H1 (cell line): ENCODE data around the gene EVC2. TPM values are rescaled to one million over a fixed set of nuclear protein-coding genes. Genes with fewer than 3 reads are reported as not detected.

Experiments
- CTCF ChIA-PET: fragments of 300-600 bp; sonication (Branson Sonifier 250); formaldehyde crosslinking; loops from one replicate; lab custom pipeline; 2021; ENCODE audit not compliant: partially characterized antibody; lab: Charles Lee
- POLR2A ChIA-PET: fragments of 300-600 bp; sonication (Branson Sonifier 250); formaldehyde crosslinking; loops from one replicate; lab custom pipeline; 2021; ENCODE audit warnings: inconsistent platforms; ENCODE audit not compliant: partially characterized antibody; lab: Charles Lee
- DNase-seq, 2 experiments: peaks; one replicate each; pipeline versions ENCODE4 v3.0.0 to v3.0.0-alpha.2; 2010 to 2022; ENCODE audit warnings: low spot score in 2 of 2, low read depth in 1 of 2, mixed read lengths in 1 of 2
- FAIRE-seq: peaks from 2 replicates; lab custom pipeline; 2011; peaks lifted over from hg19 to GRCh38; lab: Jason Lieb, UNC
- H2AFZ ChIP-seq: 2 replicates; pipeline ENCODE4 v1.8.1; 2012; ENCODE audit warnings: low read length, inconsistent platforms
- H2AK5ac ChIP-seq: 2 replicates; pipeline ENCODE4 v1.6.1; 2013; ENCODE audit warnings: low read depth, low read length
- H2BK120ac ChIP-seq: replicated peaks from 2 replicates; pipeline ENCODE3; 2013; ENCODE audit warnings: low read depth, low read length, inconsistent platforms
- H2BK12ac ChIP-seq: 2 replicates; pipeline ENCODE4 v1.6.1; 2013; ENCODE audit warnings: low read depth, low read length
- H2BK15ac ChIP-seq: 2 replicates; pipeline ENCODE4 v1.6.1; 2013; ENCODE audit warnings: low read length
- H2BK20ac ChIP-seq: 2 replicates; pipeline ENCODE4 v1.6.1; 2013; ENCODE audit warnings: low read length
- H2BK5ac ChIP-seq: 2 replicates; pipeline ENCODE4 v1.6.1; 2013; ENCODE audit warnings: low read depth, low read length
- H3K14ac ChIP-seq: 2 replicates; pipeline ENCODE4 v1.6.1; 2013; ENCODE audit warnings: inconsistent platforms; ENCODE audit not compliant: insufficient read length
- H3K18ac ChIP-seq: 2 replicates; pipeline ENCODE4 v1.6.1; 2013; ENCODE audit warnings: low read length; ENCODE audit errors: extremely low read depth
- H3K23ac ChIP-seq: 2 replicates; pipeline ENCODE4 v1.6.1; 2013; ENCODE audit warnings: inconsistent platforms; ENCODE audit not compliant: insufficient read length
- H3K23me2 ChIP-seq: 2 replicates; pipeline ENCODE4 v1.6.1; 2013; ENCODE audit warnings: low read depth, low read length
- H3K27ac ChIP-seq: 2 replicates; pipeline ENCODE4 v1.6.1; 2011; ENCODE audit warnings: low read depth, low read length, inconsistent platforms
- H3K27me3 ChIP-seq, 4 experiments: replicated peaks in 1 of 4; 1 replicate in 1 of 4; 2 replicates in 3 of 4; pipeline versions ENCODE4 v1.6.1 to v1.8.1; 2011 to 2013; ENCODE audit warnings: low read length in 3 of 4, mild to moderate bottlenecking in 3 of 4, inconsistent platforms in 2 of 4, mixed read lengths in 2 of 4, moderate library complexity in 1 of 4; ENCODE audit not compliant: control insufficient read depth in 3 of 4, insufficient read depth in 3 of 4; ENCODE audit errors: extremely low read depth in 1 of 4
- H3K36me3 ChIP-seq, 4 experiments: 2 replicates each; pipeline versions ENCODE4 v1.6.1 to v1.8.1; 2011 to 2013; ENCODE audit warnings: mild to moderate bottlenecking in 4 of 4, low read length in 3 of 4, moderate library complexity in 2 of 4, control low read depth in 1 of 4, inconsistent platforms in 1 of 4; ENCODE audit not compliant: insufficient read depth in 4 of 4, control insufficient read depth in 2 of 4
- H3K4ac ChIP-seq: replicated peaks from 2 replicates; pipeline ENCODE3; 2013; ENCODE audit warnings: low read length, low read depth, mixed read lengths, inconsistent platforms; ENCODE audit not compliant: insufficient read length
- H3K4me1 ChIP-seq, 4 experiments: replicated peaks in 1 of 4; 1 replicate in 1 of 4; 2 replicates in 3 of 4; pipeline versions ENCODE4 v1.6.1 to v1.8.1; 2011 to 2013; ENCODE audit warnings: low read length in 3 of 4, inconsistent platforms in 2 of 4, mixed read lengths in 1 of 4; ENCODE audit not compliant: insufficient read depth in 4 of 4, control insufficient read depth in 3 of 4
- H3K4me2 ChIP-seq, 2 experiments: 2 replicates each; pipeline versions ENCODE4 v1.6.1 to v1.8.1; 2011 to 2013; ENCODE audit warnings: low read depth in 2 of 2, low read length in 2 of 2, control low read depth in 1 of 2, inconsistent platforms in 1 of 2, mild to moderate bottlenecking in 1 of 2; ENCODE audit not compliant: insufficient read depth in 1 of 2
- H3K4me3 ChIP-seq, 4 experiments: fragments of 200-600, 300-600 bp in 1 of 4; sonication (generic), shearing (Covaris generic), sonication (Bioruptor Twin) in 1 of 4; 2 replicates each; pipeline versions ENCODE4 v1.5.1 to v1.8.1; 2011 to 2016; ENCODE audit warnings: low read length in 4 of 4, low read depth in 3 of 4, control low read depth in 2 of 4, inconsistent platforms in 2 of 4, mild to moderate bottlenecking in 2 of 4, mixed read lengths in 1 of 4, moderate library complexity in 1 of 4; ENCODE audit not compliant: insufficient read depth in 2 of 4; ENCODE audit errors: extremely low read depth in 1 of 4
- H3K56ac ChIP-seq: replicated peaks from 2 replicates; pipeline ENCODE3; 2013; ENCODE audit warnings: low read depth, mild to moderate bottlenecking, mixed read lengths, low read length, inconsistent platforms; ENCODE audit not compliant: insufficient read length
- H3K79me1 ChIP-seq: 2 replicates; pipeline ENCODE4 v1.6.1; 2013; ENCODE audit warnings: low read depth, low read length, control low read depth
- H3K79me2 ChIP-seq, 2 experiments: 2 replicates each; pipeline versions ENCODE4 v1.6.1 to v1.8.1; 2012 to 2013; ENCODE audit warnings: low read length in 2 of 2, mild to moderate bottlenecking in 2 of 2, inconsistent platforms in 1 of 2; ENCODE audit not compliant: insufficient read depth in 2 of 2, control insufficient read depth in 1 of 2
- H3K9ac ChIP-seq, 4 experiments: replicated peaks in 1 of 4; 1 replicate in 1 of 4; 2 replicates in 3 of 4; pipeline versions ENCODE4 v1.6.1 to v1.8.1; 2011 to 2013; ENCODE audit warnings: low read depth in 3 of 4, low read length in 3 of 4, control low read depth in 2 of 4, mild to moderate bottlenecking in 2 of 4, moderate library complexity in 2 of 4, inconsistent platforms in 1 of 4; ENCODE audit errors: extremely low read depth in 1 of 4
- H3K9me3 ChIP-seq, 2 experiments: 2 replicates each; pipeline versions ENCODE4 v1.6.1 to v1.8.1; 2012 to 2013; ENCODE audit warnings: mild to moderate bottlenecking in 2 of 2, moderate library complexity in 2 of 2, control low read depth in 1 of 2, inconsistent platforms in 1 of 2, low read depth in 1 of 2, low read length in 1 of 2, mixed read lengths in 1 of 2; ENCODE audit not compliant: insufficient read depth in 2 of 2
- H4K20me1 ChIP-seq, 2 experiments: replicated peaks in 1 of 2; 2 replicates each; pipeline versions ENCODE3 to v1.8.1; 2011 to 2013; ENCODE audit warnings: inconsistent platforms in 2 of 2, low read length in 2 of 2, mild to moderate bottlenecking in 1 of 2; ENCODE audit not compliant: insufficient read depth in 2 of 2, control insufficient read depth in 1 of 2
- H4K5ac ChIP-seq: 2 replicates; pipeline ENCODE4 v1.6.1; 2013; ENCODE audit warnings: low read length, low read depth, mixed read lengths, inconsistent platforms; ENCODE audit not compliant: insufficient read length
- H4K8ac ChIP-seq: 2 replicates; pipeline ENCODE4 v1.8.0; 2013; ENCODE audit warnings: mild to moderate bottlenecking, moderate library complexity, low read length, inconsistent platforms; ENCODE audit not compliant: insufficient read depth; ENCODE audit errors: extremely low read depth
- H4K91ac ChIP-seq: replicated peaks from 2 replicates; pipeline ENCODE3; 2013; ENCODE audit warnings: low read length, mixed read lengths, inconsistent platforms; ENCODE audit not compliant: insufficient read length
- CBX5 ChIP-seq: fragments of 300-800, 300-1000 bp; sonication (generic); IDR thresholded peaks from 2 replicates; pipeline ENCODE4 v1.7.1; 2016; ENCODE audit warnings: antibody characterized with exemption, low read length, low read depth
- HDAC2 ChIP-seq, 2 experiments: fragments of 300-600 bp in 1 of 2; sonication (generic) in 1 of 2; IDR thresholded peaks; 2 replicates each; pipeline ENCODE4 v1.6.1; 2011 to 2012; ENCODE audit warnings: low read depth in 2 of 2, low read length in 2 of 2, mild to moderate bottlenecking in 2 of 2, moderate library complexity in 2 of 2, borderline replicate concordance in 1 of 2, inconsistent platforms in 1 of 2
- WGBS, 2 experiments: shearing (Covaris generic) in 1 of 2; methylation state at CpG; one replicate each; pipeline versions ENCODE4 v1.1.6 to v1.1.7; 2013 to 2015; ENCODE audit warnings: low lambda C conversion rate in 2 of 2, mixed read lengths in 2 of 2, inconsistent platforms in 1 of 2, low coverage in 1 of 2, missing lambda C conversion rate in 1 of 2; ENCODE audit not compliant: insufficient replicate concordance in 2 of 2, insufficient coverage in 1 of 2, insufficient read length in 1 of 2; ENCODE audit errors: extremely low coverage in 1 of 2, missing lambda C conversion rate in 1 of 2; 5-methylcytosine and 5-hydroxymethylcytosine counted together
- polyA plus RNA-seq, 7 experiments: library from polyadenylated mRNA; depleted of rRNA in 3 of 7; stranded (reverse) in 5 of 7; unstranded in 2 of 7; fragments of >200 nt in 5 of 7; fragments of 200-250 nt in 2 of 7; gene quantifications; 1 replicate in 5 of 7; 2 replicates in 1 of 7; 4 replicates in 1 of 7; pipeline versions ENCODE4 v1.2.1 to v1.2.3, GENCODE V29; 2011 to 2013; ENCODE audit warnings: missing spikeins in 2 of 7, mixed read lengths in 2 of 7
- total RNA-seq: library from RNA; stranded (reverse); fragmentation: NEBNext Ultra II Directional; extraction: Animal tissue kit (Norgen Biotek cat#: 25700); gene quantifications from 2 replicates; pipeline ENCODE4 v1.2.1, GENCODE V29; 2021

The EVC2 gene
- total and polyA plus RNA-seq, 2 of the 8 experiments (the other 6 are each of a cell fraction or from before 2014, with no cell fraction given): 0.73 to 5.9 TPM

GRCh38 chr4:5703831-5704230, 4.5 kb downstream of the EVC2 start:
- H4K8ac ChIP-seq: no peak overlapping the region
- H2BK20ac ChIP-seq: no peak overlapping the region
- peaks cover 0 to 10% (median 6%) of the 10 kb centered on the region in 4 experiments; a peak in 4 of 7 replicates for H3K27me3 ChIP-seq
- FAIRE-seq (no peak), DNase-seq (no peak)
- H2BK5ac ChIP-seq: no peak overlapping the region
- WGBS, 2 experiments: 89% methylated on average over 5 of the region's 5 CpGs; no CpG with 5 or more reads in 1 of the 2 experiments
- H3K36me3 ChIP-seq: peaks cover 0 to 9% (median 3%) of the 10 kb centered on the region in 4 experiments; a peak in 3 of 8 replicates
- H2BK120ac ChIP-seq: no peak overlapping the region
- H2BK15ac ChIP-seq: no peak overlapping the region
- peaks cover 10% of the 10 kb centered on the region; the same call in 1 of the 2 replicates for H3K23me2 ChIP-seq
- ChIA-PET CTCF (no interaction called here), POLR2A (no interaction called here)
- H3K4me1 ChIP-seq: peaks cover 0 to 10% (median 5%) of the 10 kb centered on the region in 4 experiments; a peak in 5 of 7 replicates
- H3K27ac ChIP-seq: no peak overlapping the region
- no peaks in the 10 kb centered on the region for H3K79me2 ChIP-seq
- H3K9ac ChIP-seq: no peak overlapping the region
- no peak overlapping the region for H3K18ac ChIP-seq
- no peak overlapping the region for H3K4ac ChIP-seq
- H3K23ac ChIP-seq: no peak overlapping the region
- no peak overlapping the region for H3K4me3 ChIP-seq
- no peak overlapping the region for H2BK12ac ChIP-seq
- peaks cover 4 to 8% of the 10 kb centered on the region in 2 experiments for H3K9me3 ChIP-seq
- no peak overlapping the region for H3K56ac ChIP-seq
- H2AFZ ChIP-seq: no peak overlapping the region
- no peaks in the 10 kb centered on the region; the same call in 1 of the 2 replicates for H3K79me1 ChIP-seq
- H4K20me1 ChIP-seq: no peaks in the 10 kb centered on the region
- no peak overlapping the region for H2AK5ac ChIP-seq
- H3K4me2 ChIP-seq: no peak overlapping the region
- H3K14ac ChIP-seq: no peak overlapping the region
- H4K5ac ChIP-seq: no peak overlapping the region
- H4K91ac ChIP-seq: no peak overlapping the region
- TF ChIP-seq CBX5: no peak
- no peak for TF ChIP-seq HDAC2 (IDR thresholded peaks at IDR 0.05; ENCODE audit: borderline replicate concordance in 1 of 2, low read depth in 2 of 2, low read length in 2 of 2)
